Stimulated activated CD8-positive, alpha-beta memory T cell treated with anti-CD3 and anti-CD28 coated beads, Interleukin-7, amount 100 ng/mL, for 1 hour (primary cell): ENCODE measurements around the gene LCA5.
"Not testable (repeated sequence)": the region's sequence is repeated elsewhere in the genome, so short reads cannot be mapped to it uniquely, and the experiment has no call there.

ENCODE experiments used
- DNase-seq, 2 donors: peaks; one replicate each; pipeline ENCODE4 v3.0.0-alpha.2; 2020; ENCODE audit warnings: low read depth in 2 of 2

Gene LCA5

GRCh38 chr6:79467716-79468115 is 69.5 kb downstream of the LCA5 start:
- DNase-seq, result no peak

- no peak for DNase-seq
Observed at GRCh38 chr6:79466207-79466834, 70.9 kb downstream of the LCA5 start.

GRCh38 chr6:79465381-79465780 is 71.8 kb downstream of the LCA5 start:
- DNase-seq, result no peak

GRCh38 chr6:79463621-79464050 is 73.6 kb downstream of the LCA5 start:
- no peak for DNase-seq

- no peak for DNase-seq
Observed at GRCh38 chr6:79461205-79461604, 76.0 kb downstream of the LCA5 start.

- no peak for DNase-seq
Observed at GRCh38 chr6:79455446-79455845, 81.8 kb downstream of the LCA5 start.

- no peak for DNase-seq
Observed at GRCh38 chr6:79453558-79454042, 83.6 kb downstream of the LCA5 start.

GRCh38 chr6:79450984-79451383 is 86.2 kb downstream of the LCA5 start:
- DNase-seq, result no peak

GRCh38 chr6:79446006-79446405 is 91.2 kb downstream of the LCA5 start:
- DNase-seq, result no peak

- DNase-seq, result not testable (repeated sequence)
Observed at GRCh38 chr6:79443876-79444275, 93.4 kb downstream of the LCA5 start.

GRCh38 chr6:79441192-79441591 is 96.0 kb downstream of the LCA5 start:
- DNase-seq, result no peak

GRCh38 chr6:79440598-79440997 is 96.6 kb downstream of the LCA5 start:
- no peak for DNase-seq

- DNase-seq, result no peak
Observed at GRCh38 chr6:79438030-79438429, 99.2 kb downstream of the LCA5 start.

- DNase-seq, result no peak
Observed at GRCh38 chr6:79436241-79436640, 101.0 kb downstream of the LCA5 start.

GRCh38 chr6:79435746-79436145 is 101.5 kb downstream of the LCA5 start:
- DNase-seq, result no peak
